GDM1 (cell line): ENCODE measurements around the gene LBR.

Source experiments
- DNase-seq: peaks from one replicate; lab custom pipeline; 2025; lab: John Stamatoyannopoulos, UW

The LBR gene

DNA sequence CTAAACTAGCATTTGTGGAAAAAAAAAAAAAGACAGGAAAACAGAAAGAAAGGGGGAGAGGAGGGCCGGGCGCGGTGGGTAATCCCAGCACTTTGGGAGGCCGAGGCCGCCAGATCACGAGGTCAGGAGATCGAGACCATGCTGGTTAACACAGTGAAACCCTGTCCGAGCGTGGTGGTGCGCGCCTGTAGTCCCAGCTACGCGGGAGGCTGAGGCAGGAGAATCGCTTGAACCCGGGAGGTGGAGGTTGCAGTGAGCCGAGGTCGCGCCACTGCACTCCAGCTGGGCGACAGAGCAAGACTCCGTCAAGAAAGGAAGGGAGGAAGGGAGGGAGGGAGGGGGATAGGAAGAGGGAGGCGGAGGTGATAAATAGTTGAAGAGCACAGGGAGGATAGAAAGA lies 54.7 kb downstream of the LBR start:
- DNase-seq, result no peak

GRCh38 chr1:225371366-225372010 lies 56.4 kb downstream of the LBR start:
- no peak for DNase-seq

- no peak for DNase-seq
Measured at GRCh38 chr1:225368036-225368552, 59.7 kb downstream of the LBR start.

GRCh38 chr1:225366552-225366951 lies 61.3 kb downstream of the LBR start:
- DNase-seq, result no peak

GRCh38 chr1:225366018-225366417 lies 61.8 kb downstream of the LBR start:
- no peak for DNase-seq

GRCh38 chr1:225364439-225364838 lies 63.4 kb downstream of the LBR start:
- DNase-seq, result no peak

GRCh38 chr1:225362805-225363204 lies 65.0 kb downstream of the LBR start:
- DNase-seq, result no peak

DNA sequence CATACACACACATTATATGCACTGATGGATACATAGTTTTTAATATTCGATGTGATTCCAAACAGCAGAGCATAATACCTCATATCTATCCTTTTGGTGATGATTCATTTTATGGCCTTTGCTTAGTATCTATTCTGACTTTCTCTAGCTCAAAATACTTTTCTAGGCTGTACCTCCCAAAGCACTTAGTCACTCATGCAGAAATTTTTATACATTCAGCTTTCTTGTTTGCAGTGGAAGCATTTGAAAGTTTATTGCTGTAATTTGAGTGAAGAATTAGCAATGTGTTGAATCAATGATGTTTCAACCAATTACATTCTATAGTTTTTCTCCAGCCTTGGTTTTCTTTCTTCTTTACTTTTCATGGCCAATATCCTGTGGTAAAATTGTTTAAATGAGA lies 66.7 kb downstream of the LBR start:
- no peak for DNase-seq

- no peak for DNase-seq
Measured at GRCh38 chr1:225360119-225360518, 67.7 kb downstream of the LBR start.

- DNase-seq, result no peak
Measured at GRCh38 chr1:225355863-225356262, 72.0 kb downstream of the LBR start.

GRCh38 chr1:225354906-225355305 lies 72.9 kb downstream of the LBR start:
- DNase-seq, result no peak
